DMS153 treated with DMSO at 0.1 percent for 48 hours (cell line): Measurements from ENCODE around the gene BGN.

Experiments used
- DNase-seq: peaks from one replicate; lab custom pipeline; 2025; ENCODE audit not compliant: unreplicated experiment; lab: John Stamatoyannopoulos, UW

BGN gene

DNA sequence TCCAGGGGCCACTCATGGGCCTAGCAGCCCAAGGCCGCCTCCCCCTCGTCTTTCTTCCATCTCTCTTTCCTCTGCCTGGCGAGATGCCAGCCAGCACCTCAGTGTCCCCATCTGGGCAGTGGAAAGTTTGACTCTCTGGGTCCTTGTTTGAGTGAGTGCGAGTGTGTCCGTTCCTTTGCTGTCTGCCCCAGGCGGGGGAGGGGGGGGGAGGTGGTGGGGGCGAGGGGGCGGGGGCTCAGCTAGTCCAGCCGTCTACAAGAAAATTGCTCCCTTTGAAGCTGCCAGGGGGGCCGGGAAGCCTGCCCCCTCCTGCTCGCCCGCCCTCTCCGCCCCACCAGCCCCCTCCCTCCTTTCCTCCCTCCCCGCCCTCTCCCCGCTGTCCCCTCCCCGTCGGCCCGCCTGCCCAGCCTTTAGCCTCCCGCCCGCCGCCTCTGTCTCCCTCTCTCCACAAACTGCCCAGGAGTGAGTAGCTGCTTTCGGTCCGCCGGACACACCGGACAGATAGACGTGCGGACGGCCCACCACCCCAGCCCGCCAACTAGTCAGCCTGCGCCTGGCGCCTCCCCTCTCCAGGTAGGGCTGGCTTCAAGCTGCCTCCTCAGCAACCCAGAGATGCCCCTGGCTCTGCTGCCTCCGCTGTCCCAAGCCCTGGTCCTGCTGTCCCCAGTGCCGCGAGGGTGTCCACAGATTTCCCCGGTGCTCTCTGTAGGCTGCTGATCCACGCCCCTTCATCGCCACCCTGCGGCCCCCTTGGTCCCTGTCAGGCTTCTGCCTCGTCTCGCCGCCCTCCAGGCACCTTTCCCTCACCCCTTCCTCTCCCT is at the start of gene BGN:
TSS of gene BGN (plus strand) at position 440 of the 821 bp plus-strand sequence. CDS start 9,652 bp downstream, outside the sequence.
- peak; percentile 10 for DNase-seq

DNA sequence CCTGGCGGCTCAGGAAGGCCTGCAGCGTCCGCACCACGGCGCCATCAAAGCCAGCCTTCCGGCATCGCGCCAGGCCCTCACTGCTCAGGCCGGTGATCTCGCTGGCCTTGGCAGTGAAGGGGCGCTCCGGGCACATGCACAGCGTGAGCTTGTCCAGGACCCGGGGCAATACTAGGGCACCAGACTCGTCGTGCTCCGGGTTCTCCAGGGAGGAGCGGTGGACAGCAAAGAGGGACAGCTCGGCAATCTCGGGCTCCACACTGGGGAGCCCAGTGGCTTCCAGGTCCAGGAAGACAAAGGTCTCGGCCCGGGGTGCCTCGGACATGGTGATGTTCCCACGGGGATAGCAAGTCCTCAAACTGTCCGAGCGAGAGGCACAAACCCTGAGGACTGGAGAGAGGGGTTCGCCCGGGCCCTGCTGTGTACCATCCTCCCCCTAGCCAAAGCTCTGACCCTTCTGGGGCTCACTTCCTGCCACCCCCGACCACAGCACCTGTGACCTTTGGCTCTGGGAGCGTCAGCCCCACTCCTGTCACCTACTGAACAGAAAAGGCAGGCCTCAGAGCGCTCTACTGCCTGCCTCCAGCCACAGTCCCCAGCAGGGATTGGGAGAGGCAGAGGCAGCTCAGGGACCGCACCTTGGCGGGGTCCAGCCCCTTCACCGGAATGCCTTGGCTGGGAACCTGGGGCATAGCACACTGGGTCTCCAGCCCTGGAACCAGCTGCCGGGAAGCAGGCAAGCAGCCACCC is 49.5 kb upstream of the BGN start:
- no peak for DNase-seq

DNA sequence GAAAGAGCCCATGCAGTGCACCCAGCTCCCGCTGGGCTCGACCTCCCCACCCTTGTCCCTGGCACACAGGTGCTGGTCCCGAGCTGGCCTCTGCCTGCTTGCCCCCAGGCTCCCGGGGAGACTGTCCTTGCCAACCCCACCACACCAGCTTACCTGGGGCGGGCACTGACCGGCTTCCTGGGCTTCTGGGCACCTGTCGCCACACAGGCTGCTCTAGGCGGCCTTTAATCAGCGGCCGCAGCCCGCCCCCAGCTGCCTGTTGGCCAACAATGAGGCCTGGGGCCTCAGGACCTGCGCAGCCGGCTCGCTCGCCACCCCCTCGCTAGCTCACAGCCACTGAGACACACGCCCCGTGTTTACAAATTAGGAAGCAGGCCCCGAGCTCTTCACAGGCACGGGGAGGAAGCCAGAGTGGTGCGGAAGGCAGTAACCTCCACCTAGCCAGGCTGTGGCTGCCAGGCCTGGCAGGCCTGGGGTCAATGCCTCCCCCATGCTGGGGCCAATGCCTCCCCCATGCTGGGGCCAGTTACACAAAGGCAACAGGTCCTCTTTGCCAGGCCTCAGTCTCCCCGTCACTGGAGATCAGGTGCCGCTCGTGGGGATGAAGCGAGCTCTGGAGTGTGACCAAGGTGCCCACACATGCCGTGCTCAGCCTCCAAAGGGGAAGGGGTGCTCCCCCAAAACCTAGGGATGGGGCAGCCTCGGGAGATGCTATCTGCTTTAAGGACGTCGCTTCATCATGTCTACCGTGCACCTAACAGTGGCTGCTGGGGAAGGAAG is 48.7 kb upstream of the BGN start, which contains the start of gene TREX2:
TSS of gene TREX2 (minus strand) at position 201 of the 780 bp plus-strand sequence. CDS start 626 bp downstream, outside the sequence.
- DNase-seq: no peak

DNA sequence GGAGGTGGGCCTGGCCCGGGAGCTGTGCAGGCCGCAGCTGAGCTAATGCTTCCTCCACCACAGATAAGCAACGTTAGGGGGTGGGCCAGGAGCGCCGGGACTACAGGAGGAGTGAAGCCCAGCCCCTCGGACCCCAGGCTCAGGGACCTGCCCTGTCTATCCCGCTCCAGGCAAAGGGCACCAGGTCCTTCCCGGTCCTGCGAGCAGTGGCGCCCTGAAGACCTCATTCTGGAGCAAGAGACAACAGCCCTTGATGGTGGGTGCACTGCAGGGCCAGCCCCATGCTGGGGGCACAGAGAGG is 48.2 kb upstream of the BGN start:
- DNase-seq: no peak

DNA sequence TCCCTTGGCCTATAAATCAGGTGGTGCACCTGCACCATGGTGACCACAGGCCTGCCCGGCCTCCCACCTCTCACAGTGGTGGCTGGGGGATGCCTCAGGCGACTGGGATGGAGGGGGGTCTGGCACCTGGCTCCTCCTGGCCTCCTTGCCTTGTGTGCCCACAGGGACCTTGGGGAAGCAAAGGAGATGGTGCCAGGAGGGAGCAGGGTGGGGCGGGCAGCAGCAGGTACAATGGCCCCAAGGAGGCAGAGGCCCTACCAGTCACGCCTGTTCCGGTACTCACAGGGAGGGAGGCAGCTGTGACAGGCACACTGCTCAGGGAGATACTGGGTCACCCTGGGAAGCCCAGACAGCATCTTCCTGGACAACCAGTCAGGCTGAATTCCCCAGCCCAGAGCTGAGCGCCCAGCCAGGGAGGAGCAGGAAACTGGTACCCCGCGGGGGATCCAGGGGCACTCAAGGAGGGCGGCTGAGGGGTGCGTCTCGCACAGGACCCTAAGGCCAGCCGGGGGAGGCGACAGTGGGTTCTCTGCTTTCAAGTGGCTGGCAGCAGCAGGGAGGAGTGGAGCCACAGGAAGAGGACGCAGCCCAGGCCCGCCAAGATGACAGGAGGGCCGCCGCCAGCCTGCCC is 47.7 kb upstream of the BGN start:
- DNase-seq: no peak

DNA sequence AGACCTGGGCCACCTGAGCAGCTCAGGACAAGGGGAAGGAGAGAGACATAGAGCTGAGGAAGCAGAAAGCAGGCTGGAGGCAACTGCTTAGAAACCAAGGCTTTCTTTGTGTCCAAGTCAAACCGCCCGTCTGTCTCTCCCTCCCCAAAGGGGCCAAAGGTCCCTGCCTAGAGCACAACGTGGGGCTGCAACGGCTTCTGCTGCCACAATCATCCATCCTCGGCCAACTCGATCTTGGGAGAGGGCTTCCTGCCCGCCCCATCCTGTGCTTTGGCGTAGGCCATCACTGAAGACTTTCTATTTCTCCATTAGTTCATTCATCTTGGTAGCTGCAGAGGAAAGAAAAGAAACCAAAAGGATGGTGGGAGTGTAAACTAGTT is 47.2 kb upstream of the BGN start:
- DNase-seq: no peak

DNA sequence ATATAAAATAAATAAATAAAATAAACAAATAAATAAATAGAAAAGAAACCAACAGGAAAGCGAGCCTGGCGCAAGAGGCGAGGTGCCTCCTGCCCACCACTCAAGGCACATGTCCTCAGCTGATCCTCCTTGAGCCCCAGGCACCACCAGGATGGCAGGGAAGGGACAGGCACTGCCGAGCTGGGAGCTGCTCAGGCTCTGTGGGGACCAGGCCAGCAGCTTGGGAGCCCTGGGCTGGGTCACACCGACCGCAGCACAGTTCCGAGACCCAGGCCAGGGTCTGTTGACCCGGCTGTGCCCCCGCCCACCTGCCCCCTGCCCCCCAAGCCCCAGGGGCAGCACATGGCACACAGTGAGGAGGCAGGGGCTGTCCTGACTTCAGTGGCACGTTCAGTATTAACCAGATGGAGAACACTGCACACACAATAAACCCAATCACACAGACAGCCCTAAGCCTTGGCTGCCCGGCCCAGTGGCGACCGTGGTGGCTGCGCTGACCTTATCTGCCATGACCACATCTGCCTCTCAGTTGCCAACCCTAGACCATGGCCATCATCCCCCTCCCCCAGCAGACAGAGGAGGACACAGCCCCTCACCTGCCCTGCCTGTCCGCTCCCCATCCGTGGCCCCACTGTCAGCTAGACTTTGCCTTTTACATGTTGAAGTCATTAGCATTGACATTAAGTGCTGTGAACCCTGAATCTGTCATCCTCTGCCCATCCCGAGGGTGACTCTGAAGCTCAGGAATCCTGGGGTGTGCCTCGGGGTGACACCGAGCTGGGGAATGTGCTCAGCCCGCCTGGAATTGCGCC is 46.0 kb upstream of the BGN start:
- no peak for DNase-seq

DNA sequence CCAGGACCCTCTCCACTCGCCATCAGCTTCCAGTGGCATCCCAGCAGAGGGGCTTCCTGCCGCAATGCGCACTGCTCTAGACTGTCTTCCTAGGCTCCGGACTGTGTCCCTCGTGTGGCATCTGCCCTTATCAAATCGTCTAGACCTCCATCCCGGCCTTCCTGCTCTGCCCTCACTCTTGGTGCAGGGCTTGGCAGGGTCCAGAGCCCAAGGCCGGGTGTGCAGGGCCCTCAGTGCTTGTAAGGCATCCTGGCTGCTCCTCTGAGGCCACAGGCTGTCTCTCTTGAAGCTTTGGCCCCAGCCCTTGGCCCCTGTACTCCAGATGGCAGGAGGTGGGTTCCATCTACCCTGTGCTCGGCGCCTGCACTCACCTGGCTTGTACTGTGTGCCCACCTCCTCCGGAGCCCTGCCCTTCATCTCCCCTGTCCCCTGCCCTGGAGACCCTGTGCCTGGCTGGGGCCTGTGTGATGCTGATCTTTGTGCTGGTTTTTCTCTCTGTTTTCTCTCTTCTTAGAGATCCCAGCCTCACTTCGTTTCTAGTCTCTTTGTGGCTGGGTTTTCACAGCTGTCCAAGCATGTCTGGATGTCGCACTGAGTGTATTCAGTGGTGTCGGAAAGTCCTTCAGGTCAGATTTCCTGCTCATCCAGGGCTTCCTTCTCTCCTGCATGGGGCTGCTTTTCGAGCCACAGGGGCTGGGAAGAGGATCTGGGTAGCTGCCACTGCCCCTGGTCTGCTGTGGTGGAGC is 45.2 kb upstream of the BGN start:
- DNase-seq: no peak

DNA sequence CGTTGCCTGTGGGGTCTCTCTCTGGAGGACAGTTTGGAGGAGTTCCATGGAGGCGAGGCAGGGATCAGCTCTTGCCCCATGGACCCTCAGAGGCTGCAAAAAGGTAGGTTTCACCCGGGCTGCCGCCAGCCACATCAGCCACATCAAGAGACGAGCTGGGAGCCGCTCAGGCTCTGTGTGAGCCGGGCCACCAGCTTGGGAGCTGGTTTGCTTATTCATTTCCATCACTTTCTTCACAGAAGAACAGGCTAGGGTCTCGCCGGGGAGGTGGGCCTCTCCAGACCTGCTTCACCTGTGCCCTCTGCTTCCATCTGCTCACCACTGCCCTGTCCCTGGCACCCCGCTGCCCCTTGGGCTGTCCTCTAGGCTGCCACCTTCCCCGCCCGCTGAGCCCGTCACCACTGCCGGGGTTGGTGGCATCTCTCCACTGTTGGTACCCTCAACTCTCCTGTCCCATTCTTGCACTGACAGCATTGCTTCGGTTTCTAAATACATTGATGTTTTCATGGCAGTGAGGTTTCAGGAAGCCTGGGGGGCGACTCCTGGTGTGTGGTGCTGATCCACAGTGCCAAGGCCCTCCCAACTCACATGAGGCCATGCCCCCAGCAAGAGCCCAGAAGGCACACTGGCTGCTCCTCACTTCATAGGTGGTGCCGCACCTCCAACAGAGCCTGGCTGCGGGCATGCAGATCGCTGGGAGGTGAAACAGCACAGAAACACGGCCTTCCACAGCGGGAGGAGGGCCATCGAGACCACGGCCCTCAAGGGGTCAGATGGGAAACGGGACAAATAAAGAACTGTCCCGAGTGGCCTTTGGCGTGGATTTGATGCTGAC is 44.4 kb upstream of the BGN start:
- DNase-seq: no peak

DNA sequence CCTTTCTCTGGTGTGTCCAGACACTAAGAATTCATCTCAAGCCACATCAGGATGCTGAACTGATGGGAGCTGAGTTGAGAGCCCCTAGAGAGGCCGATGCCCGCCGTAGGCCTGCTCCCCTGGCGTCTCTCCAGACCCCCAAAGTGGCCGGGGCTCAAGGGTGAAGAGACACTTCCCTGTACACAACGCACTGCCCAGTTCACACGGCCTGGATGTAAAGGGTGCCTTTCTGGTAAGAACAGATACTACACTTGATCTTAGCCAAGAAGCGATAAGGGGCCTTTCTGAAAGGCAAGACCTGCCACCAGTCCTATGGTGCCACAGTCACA is 43.9 kb upstream of the BGN start:
- DNase-seq: no peak

DNA sequence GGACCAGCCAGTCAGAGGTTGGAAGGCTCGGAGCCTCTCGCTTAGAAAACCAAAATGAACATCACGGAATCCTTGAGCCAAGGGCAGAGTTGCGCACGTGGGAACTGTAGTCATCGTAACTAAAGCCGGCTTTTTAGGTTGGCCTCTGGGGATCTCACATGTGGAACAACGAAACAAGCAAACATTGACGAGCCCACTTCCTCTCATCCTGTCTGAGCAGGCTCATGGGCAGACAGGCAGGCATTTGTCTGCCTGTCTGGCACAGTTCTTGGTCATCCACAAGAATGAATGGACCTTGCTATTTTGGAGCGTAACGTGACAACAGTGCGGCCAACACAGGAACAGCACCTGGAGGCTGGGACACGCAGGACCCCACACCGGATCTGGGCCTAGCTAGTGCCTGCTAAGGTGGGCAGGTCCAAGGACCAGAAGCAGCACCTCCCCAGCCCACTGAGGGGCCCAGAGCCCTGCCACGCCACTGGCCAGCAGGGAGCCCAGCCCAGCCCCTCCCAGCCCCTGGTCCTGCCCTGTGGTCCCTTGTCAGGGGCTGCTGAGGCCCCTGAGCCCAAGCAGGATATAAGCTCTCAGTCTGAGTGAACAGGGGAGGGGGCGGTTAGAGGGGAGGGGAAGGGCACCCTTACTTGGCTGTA is 39.8 kb upstream of the BGN start:
- DNase-seq: no peak

DNA sequence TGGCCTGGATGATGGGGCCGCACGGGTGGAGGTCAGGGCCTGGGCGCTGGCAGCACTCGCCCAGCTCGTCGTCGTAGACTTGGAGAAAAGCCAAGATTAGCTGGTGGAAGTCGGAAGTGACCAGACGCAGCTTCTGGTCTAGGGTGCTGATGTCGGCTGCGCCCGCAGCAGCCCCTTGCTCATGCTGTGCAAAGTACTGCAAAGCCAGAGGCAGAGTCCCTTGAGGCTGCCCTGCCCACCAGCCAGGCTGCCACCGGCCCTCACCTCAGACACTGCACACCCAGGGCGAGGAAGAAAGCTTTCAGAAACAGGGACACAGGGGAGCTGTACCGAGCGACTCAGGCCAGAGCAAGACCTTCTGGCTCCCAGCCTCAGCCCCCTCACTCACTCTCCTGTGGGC is 39.2 kb upstream of the BGN start:
- no peak for DNase-seq

DNA sequence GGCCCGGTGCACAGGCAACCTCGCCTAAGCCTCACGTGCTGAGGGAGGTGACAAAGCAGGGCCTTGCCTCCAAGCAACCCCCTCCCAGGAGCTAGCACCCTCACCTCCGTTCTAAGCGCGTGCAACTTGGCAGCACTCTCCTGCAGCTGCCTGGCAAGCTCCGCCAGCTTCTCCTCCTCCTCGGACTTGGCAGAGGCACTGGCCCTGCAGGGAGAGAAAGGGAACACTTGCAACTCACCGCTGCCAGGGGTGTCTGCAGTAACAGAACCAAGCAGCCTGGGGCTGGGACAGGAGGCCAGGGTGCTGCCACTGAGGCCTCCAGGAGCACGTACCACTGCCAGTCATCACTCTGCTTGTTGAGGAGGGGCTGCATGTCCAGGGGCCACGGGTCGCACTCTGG is 38.6 kb upstream of the BGN start:
- DNase-seq: no peak

DNA sequence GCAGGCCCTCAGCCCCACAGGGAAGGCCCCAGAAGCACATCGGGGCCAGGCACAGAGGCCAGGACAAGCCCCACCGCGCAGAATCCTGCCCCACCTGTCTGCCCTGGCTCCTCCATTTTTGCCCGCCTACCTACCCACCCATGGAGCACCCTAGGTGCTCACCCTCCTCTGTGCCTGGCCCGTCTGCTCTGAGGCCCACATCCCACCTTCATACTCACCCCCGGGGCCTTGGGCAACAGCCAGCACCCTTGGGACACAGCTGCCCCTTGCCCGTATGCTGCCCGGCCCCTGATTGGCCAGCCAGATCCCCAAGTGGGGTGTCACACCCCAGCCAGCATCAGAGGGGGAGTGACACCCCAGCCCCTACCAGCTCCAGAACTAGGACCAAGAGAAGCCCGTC is 38.1 kb upstream of the BGN start:
- DNase-seq: no peak

DNA sequence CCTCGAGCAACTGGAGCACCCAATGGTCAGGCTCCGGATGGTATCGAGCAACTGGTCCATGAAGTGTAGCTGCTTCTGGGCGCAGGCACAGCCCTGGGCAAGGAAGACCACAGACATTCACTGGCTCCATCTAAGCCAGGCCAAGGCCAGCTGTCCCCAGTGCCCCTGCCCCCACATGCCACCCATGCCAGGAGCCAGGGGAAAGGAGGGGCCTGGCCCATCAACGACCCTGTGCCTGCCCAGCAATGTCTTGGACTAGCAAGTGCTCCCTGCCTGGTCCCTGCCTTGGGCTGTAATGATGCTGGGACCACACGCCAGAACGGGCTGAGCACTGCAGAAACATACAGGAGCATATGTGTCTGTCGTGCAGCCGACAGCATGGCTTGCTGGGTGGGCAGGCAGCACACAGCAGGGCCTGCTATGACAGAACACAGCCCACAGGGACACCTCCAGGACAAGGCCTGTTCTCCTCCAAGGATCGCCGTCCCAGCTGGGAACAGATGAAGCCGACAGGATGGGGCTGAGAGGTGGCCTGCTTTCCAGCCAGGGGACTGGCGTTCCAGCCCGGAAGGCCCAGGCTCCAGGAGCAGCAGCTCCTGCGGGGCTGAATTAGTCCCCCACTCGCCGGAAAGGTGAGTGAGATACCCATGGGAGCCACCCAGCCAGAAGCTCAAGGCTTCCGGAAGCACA is 37.5 kb upstream of the BGN start:
- no peak for DNase-seq

DNA sequence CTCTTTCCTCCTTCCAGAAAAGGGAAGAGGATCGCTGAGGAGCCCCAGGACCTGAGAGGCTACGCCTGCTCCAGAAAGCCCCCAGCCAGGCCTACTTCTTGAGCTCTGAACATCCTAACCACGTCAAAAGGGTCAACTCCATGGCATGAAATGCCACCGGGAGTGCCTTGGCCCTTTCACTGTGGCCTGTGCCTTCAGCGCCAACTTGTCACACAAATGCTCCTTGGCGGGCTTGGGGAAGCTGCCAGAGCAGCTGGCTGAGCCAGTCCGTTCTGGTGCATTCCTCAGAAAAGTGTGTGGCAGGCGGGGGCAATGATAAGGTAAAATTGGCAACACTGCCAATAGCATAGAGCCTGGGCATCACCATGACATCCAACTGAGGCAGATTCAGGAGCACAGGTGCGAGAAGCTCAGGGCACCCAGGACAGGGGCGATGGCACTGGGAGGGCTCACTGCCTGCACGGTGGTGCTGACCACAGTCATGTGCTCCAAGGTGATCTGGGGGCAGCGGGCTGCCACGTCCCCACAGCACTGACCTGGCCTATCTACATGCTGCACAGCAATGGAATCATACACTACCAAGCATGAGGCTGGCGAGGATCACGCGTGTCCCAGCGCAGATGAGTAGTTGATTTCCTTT is 36.8 kb upstream of the BGN start:
- no peak for DNase-seq

DNA sequence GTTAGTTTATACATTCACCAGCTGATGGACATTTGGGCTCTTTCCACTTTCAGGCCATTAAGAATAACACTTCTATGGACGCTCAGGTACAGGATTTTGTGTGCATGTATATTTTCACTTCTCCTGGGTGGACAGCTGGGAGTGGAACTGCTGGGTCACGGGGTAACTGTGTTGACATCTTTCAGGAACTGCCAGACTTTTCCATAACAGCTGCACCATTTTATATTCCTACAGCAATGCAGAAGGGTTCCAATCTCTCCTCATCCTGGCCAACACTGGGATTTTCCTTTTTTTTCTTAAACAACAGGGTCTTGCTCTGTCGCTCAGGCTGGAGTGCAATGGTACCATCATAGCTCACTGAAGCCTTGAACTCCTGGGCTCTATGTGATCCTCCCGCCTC is 36.3 kb upstream of the BGN start:
- DNase-seq: no peak

DNA sequence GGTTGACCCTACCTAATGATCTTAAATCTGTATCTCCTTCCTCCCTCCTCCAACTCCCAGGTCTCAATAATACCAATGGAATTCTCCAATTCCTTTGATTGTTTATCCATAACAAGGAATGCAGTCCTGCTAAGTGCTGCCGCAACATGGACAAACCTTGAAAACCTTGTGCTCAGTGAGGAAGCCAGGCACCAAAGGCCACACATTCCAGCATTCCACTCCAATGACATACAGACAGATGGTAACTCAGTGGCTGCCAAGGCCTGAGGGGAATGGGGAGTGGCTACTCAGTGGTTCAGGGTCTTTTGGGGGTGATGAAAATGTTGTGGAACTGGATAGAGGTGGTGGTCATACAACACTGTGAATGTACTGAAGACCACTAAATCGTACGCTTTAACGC is 34.8 kb upstream of the BGN start:
- no peak for DNase-seq
